ENCODE results near the gene GLRA3. TPM values are rescaled to one million over a fixed set of nuclear protein-coding genes. Genes with fewer than 3 reads are reported as not detected.

The GLRA3 gene
- total and polyA plus RNA-seq, 10 of the 15 experiments (the other 5 are each of a cell fraction or from before 2014, with no cell fraction given): not detected

DNA sequence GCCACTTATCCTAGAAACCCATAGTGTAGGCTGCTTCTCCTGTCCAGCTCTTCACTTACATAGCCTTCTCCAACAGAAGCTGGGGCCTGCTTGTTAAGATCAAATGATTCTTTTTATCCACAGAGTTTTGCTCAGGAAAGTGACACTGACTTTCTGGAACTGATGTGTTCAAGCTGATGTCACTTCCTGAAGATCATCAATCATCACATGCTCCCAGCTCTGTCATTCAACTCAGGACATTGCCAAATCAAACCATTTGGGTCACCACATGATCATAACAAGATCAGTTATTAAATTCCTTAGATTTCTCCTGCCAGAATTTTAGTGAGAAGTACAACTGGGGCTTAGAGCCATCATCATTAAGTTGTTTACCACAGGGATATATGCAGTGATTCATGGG, 39.4 kb downstream of the GLRA3 start:
- H3K9me3 ChIP-seq (replicated peaks; ENCODE audit: control insufficient read depth, insufficient read depth, low read length): no peaks in the 10 kb centered on the region
- RAD21 ChIA-PET (ENCODE audit: unreplicated experiment): no interaction called here
- no peak overlapping the region for H3K4me3 ChIP-seq
- H4K20me1 ChIP-seq (ENCODE audit: control insufficient read depth, insufficient read depth): no peaks in the 10 kb centered on the region
- DNase-seq (ENCODE audit: low read depth, low spot score) (no peak), ATAC-seq (no peak), FAIRE-seq (no peak)
- H3K27me3 ChIP-seq (replicated peaks in 1 of 2; ENCODE audit: control insufficient read depth in 2 of 2, insufficient read depth in 2 of 2, low read length in 1 of 2): no peaks in the 10 kb centered on the region
- TF ChIP-seq, protein P1, sequence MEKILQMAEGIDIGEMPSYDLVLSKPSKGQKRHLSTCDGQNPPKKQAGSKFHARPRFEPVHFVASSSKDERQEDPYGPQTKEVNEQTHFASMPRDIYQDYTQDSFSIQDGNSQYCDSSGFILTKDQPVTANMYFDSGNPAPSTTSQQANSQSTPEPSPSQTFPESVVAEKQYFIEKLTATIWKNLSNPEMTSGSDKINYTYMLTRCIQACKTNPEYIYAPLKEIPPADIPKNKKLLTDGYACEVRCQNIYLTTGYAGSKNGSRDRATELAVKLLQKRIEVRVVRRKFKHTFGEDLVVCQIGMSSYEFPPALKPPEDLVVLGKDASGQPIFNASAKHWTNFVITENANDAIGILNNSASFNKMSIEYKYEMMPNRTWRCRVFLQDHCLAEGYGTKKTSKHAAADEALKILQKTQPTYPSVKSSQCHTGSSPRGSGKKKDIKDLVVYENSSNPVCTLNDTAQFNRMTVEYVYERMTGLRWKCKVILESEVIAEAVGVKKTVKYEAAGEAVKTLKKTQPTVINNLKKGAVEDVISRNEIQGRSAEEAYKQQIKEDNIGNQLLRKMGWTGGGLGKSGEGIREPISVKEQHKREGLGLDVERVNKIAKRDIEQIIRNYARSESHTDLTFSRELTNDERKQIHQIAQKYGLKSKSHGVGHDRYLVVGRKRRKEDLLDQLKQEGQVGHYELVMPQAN (conservative IDR thresholded peaks at IDR 0.05): no peak
- TF ChIP-seq, protein P2, sequence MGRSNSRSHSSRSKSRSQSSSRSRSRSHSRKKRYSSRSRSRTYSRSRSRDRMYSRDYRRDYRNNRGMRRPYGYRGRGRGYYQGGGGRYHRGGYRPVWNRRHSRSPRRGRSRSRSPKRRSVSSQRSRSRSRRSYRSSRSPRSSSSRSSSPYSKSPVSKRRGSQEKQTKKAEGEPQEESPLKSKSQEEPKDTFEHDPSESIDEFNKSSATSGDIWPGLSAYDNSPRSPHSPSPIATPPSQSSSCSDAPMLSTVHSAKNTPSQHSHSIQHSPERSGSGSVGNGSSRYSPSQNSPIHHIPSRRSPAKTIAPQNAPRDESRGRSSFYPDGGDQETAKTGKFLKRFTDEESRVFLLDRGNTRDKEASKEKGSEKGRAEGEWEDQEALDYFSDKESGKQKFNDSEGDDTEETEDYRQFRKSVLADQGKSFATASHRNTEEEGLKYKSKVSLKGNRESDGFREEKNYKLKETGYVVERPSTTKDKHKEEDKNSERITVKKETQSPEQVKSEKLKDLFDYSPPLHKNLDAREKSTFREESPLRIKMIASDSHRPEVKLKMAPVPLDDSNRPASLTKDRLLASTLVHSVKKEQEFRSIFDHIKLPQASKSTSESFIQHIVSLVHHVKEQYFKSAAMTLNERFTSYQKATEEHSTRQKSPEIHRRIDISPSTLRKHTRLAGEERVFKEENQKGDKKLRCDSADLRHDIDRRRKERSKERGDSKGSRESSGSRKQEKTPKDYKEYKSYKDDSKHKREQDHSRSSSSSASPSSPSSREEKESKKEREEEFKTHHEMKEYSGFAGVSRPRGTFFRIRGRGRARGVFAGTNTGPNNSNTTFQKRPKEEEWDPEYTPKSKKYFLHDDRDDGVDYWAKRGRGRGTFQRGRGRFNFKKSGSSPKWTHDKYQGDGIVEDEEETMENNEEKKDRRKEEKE (IDR thresholded peaks at IDR 0.05): no peak
- TF ChIP-seq LARP7 (IDR thresholded peaks at IDR 0.05) (no peak), TARDBP (IDR thresholded peaks at IDR 0.05; ENCODE audit: borderline replicate concordance) (no peak), STAT1 (conservative IDR thresholded peaks at IDR 0.05) (no peak), MYB (IDR thresholded peaks at IDR 0.05; ENCODE audit: borderline replicate concordance, low read depth, low read length) (no peak), RELA (IDR thresholded peaks at IDR 0.05; ENCODE audit: borderline replicate concordance, partially characterized antibody) (no peak), SP1 (IDR thresholded peaks at IDR 0.05; ENCODE audit: low read depth, low read length) (no peak), GATAD2B (conservative IDR thresholded peaks at IDR 0.05; ENCODE audit: low read depth) (no peak), CREB1 (IDR thresholded peaks at IDR 0.05; ENCODE audit: low read depth) (no peak), BCL3 (IDR thresholded peaks at IDR 0.05; ENCODE audit: borderline replicate concordance, insufficient read depth, low read depth, low read length, poor library complexity, severe bottlenecking) (no peak)
- TF ChIP-seq, protein P3, sequence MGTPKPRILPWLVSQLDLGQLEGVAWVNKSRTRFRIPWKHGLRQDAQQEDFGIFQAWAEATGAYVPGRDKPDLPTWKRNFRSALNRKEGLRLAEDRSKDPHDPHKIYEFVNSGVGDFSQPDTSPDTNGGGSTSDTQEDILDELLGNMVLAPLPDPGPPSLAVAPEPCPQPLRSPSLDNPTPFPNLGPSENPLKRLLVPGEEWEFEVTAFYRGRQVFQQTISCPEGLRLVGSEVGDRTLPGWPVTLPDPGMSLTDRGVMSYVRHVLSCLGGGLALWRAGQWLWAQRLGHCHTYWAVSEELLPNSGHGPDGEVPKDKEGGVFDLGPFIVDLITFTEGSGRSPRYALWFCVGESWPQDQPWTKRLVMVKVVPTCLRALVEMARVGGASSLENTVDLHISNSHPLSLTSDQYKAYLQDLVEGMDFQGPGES (IDR thresholded peaks at IDR 0.05): no peak
- H3K9ac ChIP-seq (ENCODE audit: control insufficient read depth, insufficient read depth, low read length): no peak overlapping the region
- SMC1A ChIA-PET (ENCODE audit: uncharacterized antibody, unreplicated experiment): no interaction called here
- no peak overlapping the region for H3K4me2 ChIP-seq (ENCODE audit: control insufficient read depth, insufficient read depth)
- in situ Hi-C loops (cut with MboI) (no loop called here), intact Hi-C loops (cut with micrococcal nuclease; ENCODE audit: unreplicated experiment) (no loop called here)
- no peaks in the 10 kb centered on the region for H3K36me3 ChIP-seq (ENCODE audit: control insufficient read depth in 2 of 2, insufficient read depth in 2 of 2, low read length in 1 of 2)
- H3K79me2 ChIP-seq (ENCODE audit: control insufficient read depth, insufficient read depth, low read length): no peaks in the 10 kb centered on the region
- H3K4me1 ChIP-seq (ENCODE audit: control insufficient read depth, insufficient read depth, low read length): no peaks in the 10 kb centered on the region
- H3K27ac ChIP-seq (ENCODE audit: control insufficient read depth, insufficient read depth): no peak overlapping the region
- POLR2A ChIA-PET: no interaction called here
- CTCF ChIA-PET: no interaction called here
- no peak overlapping the region for H2AFZ ChIP-seq (ENCODE audit: control insufficient read depth, low read depth, low read length)
- BruUV-seq (replicated peaks): no TSS peak
